Muscle of leg (tissue), 11 donors: ENCODE data around the gene CALM3. TPM values are rescaled to one million over a fixed set of nuclear protein-coding genes. Genes with fewer than 3 reads are reported as not detected.
A peak's percentile ranks its signal among the peaks of the same experiment; 100 is the strongest.

Experiments
- DNase-seq: peaks from one replicate; pipeline ENCODE4 v3.0.0; 2013
- H3K27ac ChIP-seq: one replicate; pipeline ENCODE4 v1.5.1; 2013; ENCODE audit warnings: mild to moderate bottlenecking, low read length, control low read depth
- H3K27me3 ChIP-seq: one replicate; pipeline ENCODE4 v1.6.1; 2013; ENCODE audit warnings: low read length; ENCODE audit not compliant: control insufficient read depth, insufficient read depth
- H3K36me3 ChIP-seq: one replicate; pipeline ENCODE4 v1.6.1; 2013; ENCODE audit warnings: low read length; ENCODE audit not compliant: control insufficient read depth, insufficient read depth
- H3K4me1 ChIP-seq: one replicate; pipeline ENCODE4 v1.6.1; 2013; ENCODE audit warnings: low read length; ENCODE audit not compliant: control insufficient read depth, insufficient read depth
- H3K4me3 ChIP-seq: one replicate; pipeline ENCODE4 v1.5.1; 2013; ENCODE audit warnings: low read length, control low read depth
- H3K9me3 ChIP-seq: replicated peaks from 2 replicates; pipeline ENCODE4 v1.6.1; 2013; ENCODE audit warnings: low read depth, low read length; ENCODE audit not compliant: control insufficient read depth
- WGBS: methylation state at CpG from one replicate; pipeline ENCODE4 v1.1.5; 2013; ENCODE audit warnings: missing lambda C conversion rate; ENCODE audit not compliant: insufficient coverage; 5-methylcytosine and 5-hydroxymethylcytosine counted together
- polyA plus RNA-seq, 8 donors: library from polyadenylated mRNA; unstranded; fragments of 120-200 nt; gene quantifications; one replicate each; pipeline versions ENCODE4 v1.2.1 to v1.2.3, GENCODE V29; 2013; ENCODE audit warnings: inconsistent platforms in 1 of 8, low replicate concordance in 1 of 8; ENCODE audit not compliant: insufficient read length in 8 of 8, insufficient read depth in 1 of 8
- total RNA-seq: library from RNA; stranded (reverse); fragments of 120-200 nt; gene quantifications from one replicate; pipeline ENCODE4 v1.2.4, GENCODE V29; 2013

The CALM3 gene
- total and polyA plus RNA-seq, 9 donors, result 70.8 to 288 (median 242) TPM

GRCh38 chr19:46605356-46605821, 4.3 kb downstream of the CALM3 start:
- no peaks in the 10 kb centered on the region for H3K9me3 ChIP-seq
- no peak overlapping the region for H3K4me3 ChIP-seq
- H3K27me3 ChIP-seq, result no peaks in the 10 kb centered on the region
- peaks cover 53% of the 10 kb centered on the region for H3K36me3 ChIP-seq
- no peak overlapping the region for H3K27ac ChIP-seq
- H3K4me1 ChIP-seq, result peaks cover 39% of the 10 kb centered on the region
- DNase-seq, result no peak
- WGBS, result 85% methylated on average over 11 of the region's 16 CpGs

GRCh38 chr19:46606019-46606418, 4.9 kb downstream of the CALM3 start:
- Histone ChIP-seq H3K4me1 (peaks cover 42% of the 10 kb centered on the region), H3K27me3 (no peaks in the 10 kb centered on the region), H3K27ac (no peak overlapping the region), H3K9me3 (no peaks in the 10 kb centered on the region), H3K36me3 (peaks cover 57% of the 10 kb centered on the region), H3K4me3 (no peak overlapping the region)
- DNase-seq, result no peak
- WGBS, result 83% methylated on average over 11 of the region's 11 CpGs

GRCh38 chr19:46606681-46607447, 5.7 kb downstream of the CALM3 start:
- H3K4me1 ChIP-seq, result peaks cover 41% of the 10 kb centered on the region

GRCh38 chr19:46607448-46607841, 6.3 kb downstream of the CALM3 start:
- H3K27ac ChIP-seq, result no peak overlapping the region
- no peaks in the 10 kb centered on the region for H3K9me3 ChIP-seq
- no peak overlapping the region for H3K4me3 ChIP-seq
- WGBS, result 68% methylated on average over 12 of the region's 12 CpGs
- DNase-seq, result no peak
- H3K36me3 ChIP-seq, result peaks cover 58% of the 10 kb centered on the region
- H3K4me1 ChIP-seq, result peaks cover 38% of the 10 kb centered on the region
- no peaks in the 10 kb centered on the region for H3K27me3 ChIP-seq

More at GRCh38 chr19:46606681-46607447, 5.7 kb downstream of the CALM3 start:
- no peaks in the 10 kb centered on the region for H3K27me3 ChIP-seq
- DNase-seq, result no peak
- H3K4me3 ChIP-seq, result no peak overlapping the region
- no peaks in the 10 kb centered on the region for H3K9me3 ChIP-seq
- 67% methylated on average over 8 of the region's 12 CpGs for WGBS
- no peak overlapping the region for H3K27ac ChIP-seq
- H3K36me3 ChIP-seq, result peaks cover 58% of the 10 kb centered on the region

GRCh38 chr19:46608178-46608577, 7.0 kb downstream of the CALM3 start:
- 89% methylated on average over 7 of the region's 9 CpGs for WGBS
- no peaks in the 10 kb centered on the region for H3K9me3 ChIP-seq
- H3K4me3 ChIP-seq, result no peak overlapping the region
- no peaks in the 10 kb centered on the region for H3K27me3 ChIP-seq
- H3K27ac ChIP-seq, result no peak overlapping the region
- H3K36me3 ChIP-seq, result peaks cover 58% of the 10 kb centered on the region
- H3K4me1 ChIP-seq, result peaks cover 32% of the 10 kb centered on the region
- no peak for DNase-seq

- WGBS, result 88% methylated on average over 25 of the region's 27 CpGs
- Histone ChIP-seq H3K27ac (no peak overlapping the region), H3K9me3 (no peaks in the 10 kb centered on the region), H3K27me3 (no peaks in the 10 kb centered on the region), H3K36me3 (peaks cover 58% of the 10 kb centered on the region), H3K4me1 (peaks cover 26% of the 10 kb centered on the region), H3K4me3 (no peak overlapping the region)
- DNase-seq, result no peak
Observed at GRCh38 chr19:46608581-46609345, 7.6 kb downstream of the CALM3 start.

GRCh38 chr19:46609511-46610412, 8.6 kb downstream of the CALM3 start:
- no peaks in the 10 kb centered on the region for H3K27me3 ChIP-seq
- H3K4me1 ChIP-seq, result peaks cover 21% of the 10 kb centered on the region
- H3K27ac ChIP-seq, result no peak overlapping the region
- no peak for DNase-seq
- peaks cover 58% of the 10 kb centered on the region for H3K36me3 ChIP-seq
- no peaks in the 10 kb centered on the region for H3K9me3 ChIP-seq
- WGBS, result 41% methylated on average over 14 of the region's 30 CpGs
- no peak overlapping the region for H3K4me3 ChIP-seq

GRCh38 chr19:46610413-46610775, 9.3 kb downstream of the CALM3 start:
- no CpG with 5 or more reads among the region's 5 CpGs for WGBS
- Histone ChIP-seq H3K36me3 (peaks cover 53% of the 10 kb centered on the region), H3K27me3 (no peaks in the 10 kb centered on the region)

GRCh38 chr19:46610851-46611770, 10.0 kb downstream of the CALM3 start:
- no peak for DNase-seq
- Histone ChIP-seq H3K27me3 (no peaks in the 10 kb centered on the region), H3K4me3 (no peak overlapping the region), H3K9me3 (no peaks in the 10 kb centered on the region), H3K4me1 (peaks cover 16% of the 10 kb centered on the region), H3K27ac (peak overlapping the region; percentile 7), H3K36me3 (peaks cover 46% of the 10 kb centered on the region)
- WGBS, result 72% methylated on average over 12 of the region's 17 CpGs

More at GRCh38 chr19:46610413-46610775, 9.3 kb downstream of the CALM3 start:
- DNase-seq, result no peak
- H3K27ac ChIP-seq, result peak overlapping the region; percentile 7
- H3K4me1 ChIP-seq, result peaks cover 16% of the 10 kb centered on the region
- H3K9me3 ChIP-seq, result no peaks in the 10 kb centered on the region
- H3K4me3 ChIP-seq, result no peak overlapping the region
